GM19099 (cell line): ENCODE data around the gene MYMK.
A peak's percentile ranks its signal among the peaks of the same experiment; 100 is the strongest.

Experiments
- POLR2A ChIP-seq: IDR thresholded peaks from 3 replicates; pipeline ENCODE4 v1.6.1; 2011; ENCODE audit warnings: low read depth; ENCODE audit not compliant: insufficient read length; ENCODE audit errors: extremely low read depth

MYMK gene

GRCh38 chr9:133493428-133493827, 31.3 kb downstream of the MYMK start:
- no peak for TF ChIP-seq POLR2A

- no peak for TF ChIP-seq POLR2A
Measured at GRCh38 chr9:133492061-133493021, 32.4 kb downstream of the MYMK start.

DNA sequence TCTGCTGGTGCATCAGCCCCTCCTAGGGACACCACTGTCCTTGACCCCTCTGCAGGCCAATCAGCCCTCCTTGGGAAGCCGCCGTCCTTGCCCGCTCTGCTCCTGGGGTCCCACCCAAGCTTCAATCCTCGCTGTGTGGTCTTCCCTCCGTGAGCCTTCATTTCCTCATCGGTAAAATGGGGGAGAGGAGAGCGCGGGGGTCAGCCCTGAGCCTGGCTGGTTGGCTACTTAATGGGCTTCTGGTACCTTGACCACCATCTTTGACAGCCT, 33.2 kb downstream of the MYMK start:
- TF ChIP-seq POLR2A, result no peak

- TF ChIP-seq POLR2A, result no peak
Measured at GRCh38 chr9:133490865-133491655, 33.7 kb downstream of the MYMK start.

DNA sequence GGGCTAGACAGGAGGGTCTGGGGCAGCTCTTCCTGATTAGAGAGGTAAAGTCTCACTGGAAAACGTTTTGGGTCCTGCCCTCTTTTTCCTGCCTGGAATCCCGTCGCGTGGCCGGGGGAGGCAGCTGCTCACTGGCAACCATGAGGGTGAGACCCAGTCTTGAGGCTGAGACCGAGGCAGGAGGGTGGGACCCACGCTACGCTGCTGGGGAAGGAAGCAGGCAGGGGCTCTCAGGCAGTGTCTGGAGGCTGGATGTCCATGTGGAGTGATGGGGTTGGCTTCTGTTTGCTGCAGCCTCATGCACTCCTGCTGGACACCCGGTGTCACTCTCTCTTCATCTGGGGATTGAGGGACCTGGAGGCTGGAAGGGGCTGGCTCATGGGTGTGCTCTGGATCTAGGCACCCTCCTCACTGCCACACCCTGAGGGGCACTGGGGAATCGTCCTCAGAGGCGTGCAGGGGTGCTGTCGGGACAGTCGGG, 34.5 kb downstream of the MYMK start:
- no peak for TF ChIP-seq POLR2A

DNA sequence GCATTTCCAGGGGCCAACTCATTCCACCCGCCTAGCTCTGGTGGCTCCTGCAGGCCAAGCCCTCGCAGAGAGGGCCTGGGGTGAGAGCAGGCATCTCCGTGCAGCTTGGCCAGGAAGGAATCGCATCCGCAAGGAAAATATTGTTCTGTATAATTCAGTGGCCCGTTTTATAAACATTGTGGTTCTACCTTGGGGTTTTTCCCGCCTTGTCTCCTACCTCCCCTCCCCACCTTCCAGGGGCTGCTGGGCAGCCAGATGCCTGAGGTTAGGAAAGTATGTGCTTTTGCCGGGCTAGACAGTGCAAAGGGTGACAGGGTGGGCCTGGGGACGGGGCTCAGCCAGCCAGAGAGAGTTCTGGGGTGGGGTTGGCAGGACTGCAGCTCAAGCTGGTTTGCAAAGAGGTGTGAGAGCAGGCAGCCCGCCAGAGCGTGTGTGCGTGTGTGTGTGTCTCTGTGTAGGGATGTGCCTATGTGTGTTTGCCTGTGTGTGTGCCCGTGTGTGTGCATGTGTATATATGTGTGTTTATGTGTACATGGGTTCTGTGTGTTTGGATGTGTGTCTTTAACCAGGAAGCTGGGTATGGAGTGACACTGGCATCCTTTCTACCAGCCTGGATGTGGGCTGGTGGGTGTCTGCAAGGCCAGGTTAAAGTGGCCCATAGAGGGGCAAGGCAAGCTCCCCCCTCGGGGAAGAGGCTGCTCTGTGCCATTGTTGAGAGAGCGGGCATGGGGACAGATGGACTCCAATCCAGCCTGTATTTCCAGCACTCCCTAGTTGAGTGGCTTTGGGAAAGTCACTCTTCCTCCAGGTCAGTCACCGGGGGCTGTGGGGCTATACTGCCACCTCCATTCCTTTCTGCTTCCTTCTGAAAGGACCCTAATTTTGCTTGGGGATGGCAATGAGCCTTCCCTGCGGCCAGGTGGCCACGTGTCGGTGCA, 35.2 kb downstream of the MYMK start:
- TF ChIP-seq POLR2A, result no peak

DNA sequence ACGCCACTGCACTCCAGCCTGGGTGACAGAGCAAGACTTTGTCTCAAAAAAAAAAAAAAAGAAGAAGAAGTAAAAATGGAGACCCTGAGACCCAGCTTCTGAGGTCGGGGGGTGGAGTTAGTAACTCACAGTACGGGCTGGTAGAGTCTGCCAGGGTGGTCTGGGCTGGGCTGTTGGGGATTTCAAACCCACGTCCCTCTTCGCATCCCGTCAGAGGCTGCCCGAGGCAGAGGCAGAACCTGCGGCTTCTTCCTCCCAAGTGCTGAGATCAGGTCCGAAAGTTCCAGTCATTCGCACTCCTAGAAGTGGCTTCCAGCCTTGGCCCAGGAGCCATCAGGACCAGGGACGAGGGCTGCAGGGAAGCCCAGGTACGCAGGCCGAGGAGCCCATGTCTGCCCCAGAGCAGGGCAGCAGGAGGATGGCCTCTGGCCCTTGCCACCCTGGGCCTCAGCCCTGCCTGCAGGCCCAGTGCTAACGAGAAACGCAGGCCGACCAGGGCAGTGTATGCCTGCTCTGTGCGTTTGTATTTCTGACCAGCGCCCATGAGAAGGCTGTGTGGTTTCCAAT, 36.0 kb downstream of the MYMK start:
- no peak for TF ChIP-seq POLR2A

DNA sequence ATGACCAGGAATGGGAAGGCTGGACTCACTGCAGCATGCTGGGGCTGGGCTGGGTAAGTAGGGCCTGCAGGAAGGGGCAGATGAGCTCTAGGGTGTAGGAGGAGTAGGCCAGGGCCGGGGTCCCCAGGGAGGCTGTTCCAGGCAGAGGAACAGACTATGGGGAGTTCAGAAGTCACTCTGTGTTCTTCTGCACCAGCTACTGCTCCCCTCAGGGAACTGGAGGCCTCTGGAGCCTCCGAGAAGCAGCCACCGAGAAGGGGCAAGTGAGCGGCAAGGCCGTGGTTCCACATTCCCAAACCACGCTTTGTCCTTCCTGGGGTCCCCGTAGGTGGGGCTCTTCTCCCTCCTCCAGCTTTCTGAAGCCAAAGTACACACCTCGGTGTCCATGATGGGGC, 37.4 kb downstream of the MYMK start:
- TF ChIP-seq POLR2A, result no peak

- no peak for TF ChIP-seq POLR2A
Measured at GRCh38 chr9:133485531-133486260, 39.1 kb downstream of the MYMK start.

DNA sequence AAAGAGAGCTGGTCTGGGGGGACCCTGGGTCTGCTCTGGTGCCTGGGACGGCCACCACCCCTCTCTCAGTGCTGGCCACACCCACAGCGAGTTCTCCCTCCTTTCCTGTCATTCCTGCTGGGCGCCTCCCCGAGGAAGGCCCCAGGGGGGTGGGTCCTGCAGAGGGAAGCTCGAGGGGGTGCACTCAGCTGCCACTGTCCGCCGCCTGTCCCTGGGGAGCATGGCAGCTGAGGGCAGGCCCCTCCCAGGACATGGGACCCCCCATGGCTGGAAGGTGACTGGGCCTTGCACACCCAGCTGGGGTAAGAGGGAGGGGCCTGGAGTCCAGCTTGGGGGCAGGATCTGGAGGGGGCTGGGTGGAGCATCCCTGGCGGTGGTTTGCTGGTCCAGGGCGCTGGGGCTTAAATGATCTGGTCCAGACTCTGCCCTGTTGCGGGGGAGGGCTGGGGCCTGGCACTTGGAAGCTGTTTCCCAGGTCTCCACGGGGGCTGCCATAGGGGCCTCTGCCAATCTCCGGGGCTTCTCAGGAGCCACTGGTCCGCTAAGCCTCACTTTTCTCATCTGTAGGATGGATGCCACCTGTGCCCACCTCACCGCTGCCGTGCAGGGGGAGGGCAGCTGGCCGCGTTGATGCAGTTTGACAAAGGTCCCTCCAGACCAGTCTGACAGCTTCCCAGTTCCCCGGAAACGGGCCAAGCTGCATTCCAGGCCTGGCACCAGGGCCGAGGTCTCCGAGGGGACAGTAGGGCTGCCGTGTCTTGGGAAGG, 39.9 kb downstream of the MYMK start:
- no peak for TF ChIP-seq POLR2A

DNA sequence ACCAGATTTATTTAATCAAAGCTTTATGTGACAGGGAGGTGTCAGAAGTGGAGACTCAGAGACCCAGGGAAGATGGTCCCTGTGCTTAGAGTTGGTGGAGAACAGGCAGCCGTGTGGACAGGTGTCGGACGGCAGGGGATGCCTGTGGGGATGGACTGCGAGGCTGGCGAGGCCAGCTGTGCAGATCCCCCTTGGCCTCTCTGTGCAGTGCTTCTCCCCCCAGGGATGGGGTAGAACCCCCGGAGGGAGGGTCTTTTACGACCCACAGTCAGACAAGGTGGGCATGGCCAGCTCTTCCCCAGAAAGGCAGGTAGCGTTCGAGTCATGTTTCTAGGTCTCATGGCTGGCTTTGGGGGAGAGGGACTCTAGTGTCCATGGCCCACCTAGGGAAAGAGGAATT, 41.1 kb downstream of the MYMK start:
- no peak for TF ChIP-seq POLR2A

- TF ChIP-seq POLR2A, result peak; percentile 87
Measured at GRCh38 chr9:133478851-133479711, 45.7 kb downstream of the MYMK start, which contains the start of gene SLC2A6. SLC2A6 (minus strand) TSS chr9:133479099; CDS start chr9:133479059, 40 bp downstream.

- TF ChIP-seq POLR2A, result no peak
Measured at GRCh38 chr9:133477992-133478850, 46.5 kb downstream of the MYMK start.
